HG03175 (cell line): Measurements from ENCODE around the gene MYBPC2.
A peak's percentile ranks its signal among the peaks of the same experiment; 100 is the strongest.
"Not testable (repeated sequence)": the region's sequence is repeated elsewhere in the genome, so short reads cannot be mapped to it uniquely, and the experiment has no call there.

Experiments
- ATAC-seq: cut with Tn5 transposase; IDR thresholded peaks from one replicate; pipeline ENCODE4 v1.9.1; 2021; ENCODE audit warnings: mild to moderate bottlenecking, moderate library complexity; ENCODE audit not compliant: unreplicated experiment

MYBPC2 gene

GRCh38 chr19:50457300-50457699, 24.6 kb downstream of the MYBPC2 start:
- no peak for ATAC-seq

- no peak for ATAC-seq
Measured at GRCh38 chr19:50458396-50459066, 25.8 kb downstream of the MYBPC2 start.

- no peak for ATAC-seq
Measured at GRCh38 chr19:50459067-50459456, 26.4 kb downstream of the MYBPC2 start.

GRCh38 chr19:50459638-50460037, 26.9 kb downstream of the MYBPC2 start:
- no peak for ATAC-seq

GRCh38 chr19:50460161-50460765, 27.6 kb downstream of the MYBPC2 start:
- ATAC-seq: peak; percentile 56

- ATAC-seq: peak; percentile 47
Measured at GRCh38 chr19:50461066-50461875, 28.6 kb downstream of the MYBPC2 start.

- ATAC-seq: no peak
Measured at GRCh38 chr19:50462970-50463369, 30.3 kb downstream of the MYBPC2 start.

- ATAC-seq: no peak
Measured at GRCh38 chr19:50464348-50464747, 31.7 kb downstream of the MYBPC2 start.

- no peak for ATAC-seq
Measured at GRCh38 chr19:50465000-50465399, 32.3 kb downstream of the MYBPC2 start.

- ATAC-seq: no peak
Measured at GRCh38 chr19:50465986-50466705, 33.5 kb downstream of the MYBPC2 start.

GRCh38 chr19:50466706-50467039, 34.0 kb downstream of the MYBPC2 start:
- ATAC-seq: no peak

- ATAC-seq: no peak
Measured at GRCh38 chr19:50467566-50467965, 34.9 kb downstream of the MYBPC2 start.

- ATAC-seq: no peak
Measured at GRCh38 chr19:50468818-50469217, 36.1 kb downstream of the MYBPC2 start.

GRCh38 chr19:50473336-50473735, 40.6 kb downstream of the MYBPC2 start:
- ATAC-seq: not testable (repeated sequence)

GRCh38 chr19:50475101-50475568, 42.4 kb downstream of the MYBPC2 start:
- ATAC-seq: no peak

GRCh38 chr19:50475736-50476223, 43.1 kb downstream of the MYBPC2 start:
- ATAC-seq: no peak

- peak; percentile 76 for ATAC-seq
Measured at GRCh38 chr19:50476224-50476906, 43.7 kb downstream of the MYBPC2 start, which contains the start of the genes EMC10 and GARIN5A. EMC10 (plus strand) TSS chr19:50476507; CDS start chr19:50476545, 38 bp downstream. GARIN5A (minus strand) TSS chr19:50476848; CDS start chr19:50476388, 460 bp downstream.

GRCh38 chr19:50476907-50477238, 44.2 kb downstream of the MYBPC2 start:
- ATAC-seq: no peak

- no peak for ATAC-seq
Measured at GRCh38 chr19:50477751-50478515, 45.2 kb downstream of the MYBPC2 start.
